Endothelial cell (in vitro differentiated cells): ENCODE data around the gene RPS10. TPM values are rescaled to one million over a fixed set of nuclear protein-coding genes. Genes with fewer than 3 reads are reported as not detected.
A peak's percentile ranks its signal among the peaks of the same experiment; 100 is the strongest.

Experiments used
- DNase-seq: peaks from one replicate; pipeline ENCODE4 v3.0.0; 2021; ENCODE audit warnings: low spot score
- H3K27ac Mint-ChIP-seq: one replicate; pipeline ENCODE4 v1.8.0; 2021; ENCODE audit warnings: mixed read lengths, inconsistent platforms; ENCODE audit not compliant: unreplicated experiment
- H3K27me3 Mint-ChIP-seq: one replicate; pipeline ENCODE4 v1.8.0; 2021; ENCODE audit warnings: mild to moderate bottlenecking, moderate library complexity, mixed read lengths, inconsistent platforms; ENCODE audit not compliant: unreplicated experiment
- H3K36me3 Mint-ChIP-seq: one replicate; pipeline ENCODE4 v1.8.0; 2021; ENCODE audit warnings: mild to moderate bottlenecking, low read depth, mixed read lengths, inconsistent platforms; ENCODE audit not compliant: unreplicated experiment
- H3K4me1 Mint-ChIP-seq: one replicate; pipeline ENCODE4 v1.8.0; 2021; ENCODE audit warnings: mild to moderate bottlenecking, mixed read lengths, inconsistent platforms; ENCODE audit not compliant: unreplicated experiment
- H3K4me3 Mint-ChIP-seq: one replicate; pipeline ENCODE4 v1.8.0; 2021; ENCODE audit warnings: mild to moderate bottlenecking, mixed read lengths, inconsistent platforms; ENCODE audit not compliant: unreplicated experiment
- H3K9me3 Mint-ChIP-seq: one replicate; pipeline ENCODE4 v1.8.0; 2021; ENCODE audit warnings: mixed read lengths, inconsistent platforms; ENCODE audit not compliant: unreplicated experiment
- total RNA-seq: library from RNA; stranded (reverse); fragmentation: NEBNext Ultra II Directional; extraction: Animal tissue kit (Norgen Biotek cat#: 25700); gene quantifications from one replicate; pipeline ENCODE4 v1.2.1, GENCODE V29; 2021; ENCODE audit not compliant: unreplicated experiment
- TF ChIP-seq, protein P1 (sequence below): fragments of 200-600 bp; sonication (generic); IDR thresholded peaks from one replicate; pipeline ENCODE4 v1.5.0; 2021; ENCODE audit warnings: antibody characterized with exemption; ENCODE audit not compliant: unreplicated experiment

The RPS10 gene
- total RNA-seq, 1 donor from 2014 or later = 1,322 TPM

GRCh38 chr6:34424200-34425131, 1.4 kb downstream of the RPS10 start:
- TF ChIP-seq, protein P1, sequence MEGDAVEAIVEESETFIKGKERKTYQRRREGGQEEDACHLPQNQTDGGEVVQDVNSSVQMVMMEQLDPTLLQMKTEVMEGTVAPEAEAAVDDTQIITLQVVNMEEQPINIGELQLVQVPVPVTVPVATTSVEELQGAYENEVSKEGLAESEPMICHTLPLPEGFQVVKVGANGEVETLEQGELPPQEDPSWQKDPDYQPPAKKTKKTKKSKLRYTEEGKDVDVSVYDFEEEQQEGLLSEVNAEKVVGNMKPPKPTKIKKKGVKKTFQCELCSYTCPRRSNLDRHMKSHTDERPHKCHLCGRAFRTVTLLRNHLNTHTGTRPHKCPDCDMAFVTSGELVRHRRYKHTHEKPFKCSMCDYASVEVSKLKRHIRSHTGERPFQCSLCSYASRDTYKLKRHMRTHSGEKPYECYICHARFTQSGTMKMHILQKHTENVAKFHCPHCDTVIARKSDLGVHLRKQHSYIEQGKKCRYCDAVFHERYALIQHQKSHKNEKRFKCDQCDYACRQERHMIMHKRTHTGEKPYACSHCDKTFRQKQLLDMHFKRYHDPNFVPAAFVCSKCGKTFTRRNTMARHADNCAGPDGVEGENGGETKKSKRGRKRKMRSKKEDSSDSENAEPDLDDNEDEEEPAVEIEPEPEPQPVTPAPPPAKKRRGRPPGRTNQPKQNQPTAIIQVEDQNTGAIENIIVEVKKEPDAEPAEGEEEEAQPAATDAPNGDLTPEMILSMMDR = no peak
- Mint-ChIP-seq H3K27ac (peak overlapping the region; percentile 84), H3K9me3 (no peaks in the 10 kb centered on the region)

DNA sequence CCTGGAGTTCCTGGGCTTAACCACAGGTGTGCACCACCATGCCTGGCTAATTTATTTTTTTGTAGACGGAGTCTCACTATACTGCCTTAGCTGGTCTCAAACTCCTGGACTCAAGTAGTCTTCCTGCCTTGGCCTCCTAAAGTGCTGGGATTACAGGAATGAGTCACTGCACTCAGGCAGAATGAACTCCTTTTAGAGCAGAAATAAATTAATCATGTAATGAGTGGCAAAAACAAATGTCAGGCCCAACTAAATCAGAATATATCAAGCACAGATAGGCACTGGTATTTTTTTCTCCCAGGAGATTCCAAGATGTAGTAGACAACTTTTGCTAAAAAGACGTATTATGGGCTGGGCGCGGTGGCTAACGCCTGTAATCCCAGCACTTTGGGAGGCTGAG, 2.6 kb downstream of the RPS10 start:
- peaks cover 4% of the 10 kb centered on the region for H3K27me3 Mint-ChIP-seq
- DNase-seq = no peak
- H3K4me3 Mint-ChIP-seq = no peak overlapping the region
- peaks cover 33% of the 10 kb centered on the region for H3K36me3 Mint-ChIP-seq
- TF ChIP-seq, protein P1 = no peak
- H3K4me1 Mint-ChIP-seq = peaks cover 16% of the 10 kb centered on the region
- H3K27ac Mint-ChIP-seq = no peak overlapping the region
- no peaks in the 10 kb centered on the region for H3K9me3 Mint-ChIP-seq

More at GRCh38 chr6:34424200-34425131, 1.4 kb downstream of the RPS10 start:
- H3K4me1 Mint-ChIP-seq = peaks cover 16% of the 10 kb centered on the region
- H3K27me3 Mint-ChIP-seq = peaks cover 4% of the 10 kb centered on the region
- no peak for DNase-seq
- peak overlapping the region; percentile 98 for H3K4me3 Mint-ChIP-seq
- H3K36me3 Mint-ChIP-seq = peaks cover 31% of the 10 kb centered on the region

DNA sequence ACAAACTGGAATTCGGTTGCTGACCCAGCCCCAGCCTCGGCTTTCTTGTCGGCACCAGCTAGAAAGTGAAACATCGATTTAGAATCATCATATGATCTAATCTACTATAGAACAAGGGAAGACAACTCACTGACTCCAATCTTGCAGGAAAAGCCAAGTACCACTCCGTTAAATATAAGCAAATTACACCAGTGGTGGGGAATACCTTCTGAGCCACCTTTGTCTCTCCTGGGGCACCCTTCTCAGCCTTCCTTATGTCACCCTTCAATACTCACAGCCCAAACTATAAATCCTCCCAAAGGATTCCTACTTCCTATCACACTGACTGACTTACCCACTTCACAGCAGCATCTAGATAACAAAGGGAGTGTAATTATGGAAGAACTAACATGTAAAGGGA, 7.5 kb downstream of the RPS10 start:
- Mint-ChIP-seq H3K36me3 (peaks cover 47% of the 10 kb centered on the region), H3K4me3 (peak overlapping the region; percentile 14), H3K9me3 (no peaks in the 10 kb centered on the region), H3K4me1 (peaks cover 2% of the 10 kb centered on the region), H3K27ac (no peak overlapping the region), H3K27me3 (no peaks in the 10 kb centered on the region)
- no peak for DNase-seq
- TF ChIP-seq, protein P1 = no peak

GRCh38 chr6:34416877-34417371, 8.9 kb downstream of the RPS10 start:
- TF ChIP-seq, protein P1 = no peak
- Mint-ChIP-seq H3K4me3 (peak overlapping the region; percentile 24), H3K27ac (no peak overlapping the region), H3K27me3 (no peaks in the 10 kb centered on the region), H3K4me1 (peaks cover 2% of the 10 kb centered on the region), H3K9me3 (no peaks in the 10 kb centered on the region), H3K36me3 (peaks cover 39% of the 10 kb centered on the region)
- no peak for DNase-seq
